CD4-positive, alpha-beta T cell treated with Interleukin-15 for 4 hours (primary cell): ENCODE data around the gene PRAMEF14.
A peak's percentile ranks its signal among the peaks of the same experiment; 100 is the strongest.
"Not testable (repeated sequence)": the region's sequence is repeated elsewhere in the genome, so short reads cannot be mapped to it uniquely, and the experiment has no call there.

ENCODE experiments used
- DNase-seq: peaks from one replicate; pipeline ENCODE4 v3.0.0-alpha.2; 2020; ENCODE audit warnings: low spot score

Gene PRAMEF14

GRCh38 chr1:13347034-13347433, at the start of gene PRAMEF14:
Gene PRAMEF14, minus strand, starts transcription at chr1:13347134. Its CDS starts 1,820 bp downstream, at chr1:13345314.
- not testable (repeated sequence) for DNase-seq

- DNase-seq: not testable (repeated sequence)
Observed at GRCh38 chr1:13395311-13395710, 48.4 kb upstream of the PRAMEF14 start.

- not testable (repeated sequence) for DNase-seq
Observed at GRCh38 chr1:13394761-13395160, 47.8 kb upstream of the PRAMEF14 start.

GRCh38 chr1:13393004-13393403, 46.1 kb upstream of the PRAMEF14 start:
- not testable (repeated sequence) for DNase-seq

- not testable (repeated sequence) for DNase-seq
Observed at GRCh38 chr1:13389332-13389731, 42.4 kb upstream of the PRAMEF14 start, which contains the start of gene PRAMEF17. Gene PRAMEF17, plus strand, starts transcription at chr1:13389632. Its CDS starts 26 bp downstream, at chr1:13389658.

GRCh38 chr1:13380380-13380779, 33.4 kb upstream of the PRAMEF14 start:
- DNase-seq: not testable (repeated sequence)

- not testable (repeated sequence) for DNase-seq
Observed at GRCh38 chr1:13378983-13379382, 32.0 kb upstream of the PRAMEF14 start.

- not testable (repeated sequence) for DNase-seq
Observed at GRCh38 chr1:13368544-13368943, 21.6 kb upstream of the PRAMEF14 start.

- not testable (repeated sequence) for DNase-seq
Observed at GRCh38 chr1:13366536-13366935, 19.6 kb upstream of the PRAMEF14 start.

- not testable (repeated sequence) for DNase-seq
Observed at GRCh38 chr1:13364928-13365327, 18.0 kb upstream of the PRAMEF14 start.

- not testable (repeated sequence) for DNase-seq
Observed at GRCh38 chr1:13362364-13362763, 15.4 kb upstream of the PRAMEF14 start.

GRCh38 chr1:13356774-13357173, 9.8 kb upstream of the PRAMEF14 start:
- peak; percentile 30 for DNase-seq

GRCh38 chr1:13354475-13354874, 7.5 kb upstream of the PRAMEF14 start:
- DNase-seq: not testable (repeated sequence)

- not testable (repeated sequence) for DNase-seq
Observed at GRCh38 chr1:13353476-13353875, 6.5 kb upstream of the PRAMEF14 start.

- DNase-seq: not testable (repeated sequence)
Observed at GRCh38 chr1:13342496-13342895, 4.4 kb downstream of the PRAMEF14 start.

GRCh38 chr1:13315281-13315680, 31.7 kb downstream of the PRAMEF14 start, which contains the start of gene PRAMEF15:
Gene PRAMEF15, plus strand, starts transcription at chr1:13315581. Its CDS starts 2,827 bp downstream, at chr1:13318408.
- not testable (repeated sequence) for DNase-seq

GRCh38 chr1:13303239-13303638, 43.7 kb downstream of the PRAMEF14 start, which contains the start of gene PRAMEF33:
Gene PRAMEF33, plus strand, starts transcription at chr1:13303539. Its CDS starts 2,416 bp downstream, at chr1:13305955.
- not testable (repeated sequence) for DNase-seq

- DNase-seq: not testable (repeated sequence)
Observed at GRCh38 chr1:13302197-13302596, 44.7 kb downstream of the PRAMEF14 start.

- DNase-seq: not testable (repeated sequence)
Observed at GRCh38 chr1:13298699-13299098, 48.2 kb downstream of the PRAMEF14 start.

- DNase-seq: not testable (repeated sequence)
Observed at GRCh38 chr1:13297216-13297931, 49.6 kb downstream of the PRAMEF14 start.
